ENCODE data around the gene PLK1. TPM values are rescaled to one million over a fixed set of nuclear protein-coding genes. Genes with fewer than 3 reads are reported as not detected.

PLK1 gene
- total and polyA plus RNA-seq, 2 of the 13 experiments (the other 11 are each of a cell fraction or from before 2014, with no cell fraction given) = 71.5 to 76.3 TPM

- TF ChIP-seq, protein P1, sequence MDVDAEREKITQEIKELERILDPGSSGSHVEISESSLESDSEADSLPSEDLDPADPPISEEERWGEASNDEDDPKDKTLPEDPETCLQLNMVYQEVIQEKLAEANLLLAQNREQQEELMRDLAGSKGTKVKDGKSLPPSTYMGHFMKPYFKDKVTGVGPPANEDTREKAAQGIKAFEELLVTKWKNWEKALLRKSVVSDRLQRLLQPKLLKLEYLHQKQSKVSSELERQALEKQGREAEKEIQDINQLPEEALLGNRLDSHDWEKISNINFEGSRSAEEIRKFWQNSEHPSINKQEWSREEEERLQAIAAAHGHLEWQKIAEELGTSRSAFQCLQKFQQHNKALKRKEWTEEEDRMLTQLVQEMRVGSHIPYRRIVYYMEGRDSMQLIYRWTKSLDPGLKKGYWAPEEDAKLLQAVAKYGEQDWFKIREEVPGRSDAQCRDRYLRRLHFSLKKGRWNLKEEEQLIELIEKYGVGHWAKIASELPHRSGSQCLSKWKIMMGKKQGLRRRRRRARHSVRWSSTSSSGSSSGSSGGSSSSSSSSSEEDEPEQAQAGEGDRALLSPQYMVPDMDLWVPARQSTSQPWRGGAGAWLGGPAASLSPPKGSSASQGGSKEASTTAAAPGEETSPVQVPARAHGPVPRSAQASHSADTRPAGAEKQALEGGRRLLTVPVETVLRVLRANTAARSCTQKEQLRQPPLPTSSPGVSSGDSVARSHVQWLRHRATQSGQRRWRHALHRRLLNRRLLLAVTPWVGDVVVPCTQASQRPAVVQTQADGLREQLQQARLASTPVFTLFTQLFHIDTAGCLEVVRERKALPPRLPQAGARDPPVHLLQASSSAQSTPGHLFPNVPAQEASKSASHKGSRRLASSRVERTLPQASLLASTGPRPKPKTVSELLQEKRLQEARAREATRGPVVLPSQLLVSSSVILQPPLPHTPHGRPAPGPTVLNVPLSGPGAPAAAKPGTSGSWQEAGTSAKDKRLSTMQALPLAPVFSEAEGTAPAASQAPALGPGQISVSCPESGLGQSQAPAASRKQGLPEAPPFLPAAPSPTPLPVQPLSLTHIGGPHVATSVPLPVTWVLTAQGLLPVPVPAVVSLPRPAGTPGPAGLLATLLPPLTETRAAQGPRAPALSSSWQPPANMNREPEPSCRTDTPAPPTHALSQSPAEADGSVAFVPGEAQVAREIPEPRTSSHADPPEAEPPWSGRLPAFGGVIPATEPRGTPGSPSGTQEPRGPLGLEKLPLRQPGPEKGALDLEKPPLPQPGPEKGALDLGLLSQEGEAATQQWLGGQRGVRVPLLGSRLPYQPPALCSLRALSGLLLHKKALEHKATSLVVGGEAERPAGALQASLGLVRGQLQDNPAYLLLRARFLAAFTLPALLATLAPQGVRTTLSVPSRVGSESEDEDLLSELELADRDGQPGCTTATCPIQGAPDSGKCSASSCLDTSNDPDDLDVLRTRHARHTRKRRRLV (CRISPR knock-in tag; IDR thresholded peaks at IDR 0.05) = peak; percentile 70; the same call in 1 of the 2 replicates
- TF ChIP-seq NR3C1 (CRISPR knock-in tag; IDR thresholded peaks at IDR 0.05) (no peak), ETV6 (CRISPR knock-in tag; conservative IDR thresholded peaks at IDR 0.05) (0 out of 2 replicates have a peak, but pooled peaks have one; percentile 14), ZNF598 (CRISPR knock-in tag; IDR thresholded peaks at IDR 0.05; ENCODE audit: borderline replicate concordance) (peak; percentile 91; the same call in 1 of the 2 replicates), GABPB1 (CRISPR knock-in tag; IDR thresholded peaks at IDR 0.05) (peak; percentile 53; the same call in 1 of the 2 replicates), ZNF205 (CRISPR knock-in tag; IDR thresholded peaks at IDR 0.05) (peak; percentile 76; the same call in 1 of the 2 replicates), SCMH1 (CRISPR knock-in tag; IDR thresholded peaks at IDR 0.05; ENCODE audit: borderline replicate concordance) (no peak), MXD3 (CRISPR knock-in tag; IDR thresholded peaks at IDR 0.05) (peak; percentile 27; the same call in 1 of the 2 replicates)
- TF ChIP-seq, protein P2, sequence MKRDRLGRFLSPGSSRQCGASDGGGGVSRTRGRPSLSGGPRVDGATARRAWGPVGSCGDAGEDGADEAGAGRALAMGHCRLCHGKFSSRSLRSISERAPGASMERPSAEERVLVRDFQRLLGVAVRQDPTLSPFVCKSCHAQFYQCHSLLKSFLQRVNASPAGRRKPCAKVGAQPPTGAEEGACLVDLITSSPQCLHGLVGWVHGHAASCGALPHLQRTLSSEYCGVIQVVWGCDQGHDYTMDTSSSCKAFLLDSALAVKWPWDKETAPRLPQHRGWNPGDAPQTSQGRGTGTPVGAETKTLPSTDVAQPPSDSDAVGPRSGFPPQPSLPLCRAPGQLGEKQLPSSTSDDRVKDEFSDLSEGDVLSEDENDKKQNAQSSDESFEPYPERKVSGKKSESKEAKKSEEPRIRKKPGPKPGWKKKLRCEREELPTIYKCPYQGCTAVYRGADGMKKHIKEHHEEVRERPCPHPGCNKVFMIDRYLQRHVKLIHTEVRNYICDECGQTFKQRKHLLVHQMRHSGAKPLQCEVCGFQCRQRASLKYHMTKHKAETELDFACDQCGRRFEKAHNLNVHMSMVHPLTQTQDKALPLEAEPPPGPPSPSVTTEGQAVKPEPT (CRISPR knock-in tag; IDR thresholded peaks at IDR 0.05; ENCODE audit: low read depth) = peak; percentile 48; the same call in 1 of the 2 replicates
- TF ChIP-seq, protein P3, sequence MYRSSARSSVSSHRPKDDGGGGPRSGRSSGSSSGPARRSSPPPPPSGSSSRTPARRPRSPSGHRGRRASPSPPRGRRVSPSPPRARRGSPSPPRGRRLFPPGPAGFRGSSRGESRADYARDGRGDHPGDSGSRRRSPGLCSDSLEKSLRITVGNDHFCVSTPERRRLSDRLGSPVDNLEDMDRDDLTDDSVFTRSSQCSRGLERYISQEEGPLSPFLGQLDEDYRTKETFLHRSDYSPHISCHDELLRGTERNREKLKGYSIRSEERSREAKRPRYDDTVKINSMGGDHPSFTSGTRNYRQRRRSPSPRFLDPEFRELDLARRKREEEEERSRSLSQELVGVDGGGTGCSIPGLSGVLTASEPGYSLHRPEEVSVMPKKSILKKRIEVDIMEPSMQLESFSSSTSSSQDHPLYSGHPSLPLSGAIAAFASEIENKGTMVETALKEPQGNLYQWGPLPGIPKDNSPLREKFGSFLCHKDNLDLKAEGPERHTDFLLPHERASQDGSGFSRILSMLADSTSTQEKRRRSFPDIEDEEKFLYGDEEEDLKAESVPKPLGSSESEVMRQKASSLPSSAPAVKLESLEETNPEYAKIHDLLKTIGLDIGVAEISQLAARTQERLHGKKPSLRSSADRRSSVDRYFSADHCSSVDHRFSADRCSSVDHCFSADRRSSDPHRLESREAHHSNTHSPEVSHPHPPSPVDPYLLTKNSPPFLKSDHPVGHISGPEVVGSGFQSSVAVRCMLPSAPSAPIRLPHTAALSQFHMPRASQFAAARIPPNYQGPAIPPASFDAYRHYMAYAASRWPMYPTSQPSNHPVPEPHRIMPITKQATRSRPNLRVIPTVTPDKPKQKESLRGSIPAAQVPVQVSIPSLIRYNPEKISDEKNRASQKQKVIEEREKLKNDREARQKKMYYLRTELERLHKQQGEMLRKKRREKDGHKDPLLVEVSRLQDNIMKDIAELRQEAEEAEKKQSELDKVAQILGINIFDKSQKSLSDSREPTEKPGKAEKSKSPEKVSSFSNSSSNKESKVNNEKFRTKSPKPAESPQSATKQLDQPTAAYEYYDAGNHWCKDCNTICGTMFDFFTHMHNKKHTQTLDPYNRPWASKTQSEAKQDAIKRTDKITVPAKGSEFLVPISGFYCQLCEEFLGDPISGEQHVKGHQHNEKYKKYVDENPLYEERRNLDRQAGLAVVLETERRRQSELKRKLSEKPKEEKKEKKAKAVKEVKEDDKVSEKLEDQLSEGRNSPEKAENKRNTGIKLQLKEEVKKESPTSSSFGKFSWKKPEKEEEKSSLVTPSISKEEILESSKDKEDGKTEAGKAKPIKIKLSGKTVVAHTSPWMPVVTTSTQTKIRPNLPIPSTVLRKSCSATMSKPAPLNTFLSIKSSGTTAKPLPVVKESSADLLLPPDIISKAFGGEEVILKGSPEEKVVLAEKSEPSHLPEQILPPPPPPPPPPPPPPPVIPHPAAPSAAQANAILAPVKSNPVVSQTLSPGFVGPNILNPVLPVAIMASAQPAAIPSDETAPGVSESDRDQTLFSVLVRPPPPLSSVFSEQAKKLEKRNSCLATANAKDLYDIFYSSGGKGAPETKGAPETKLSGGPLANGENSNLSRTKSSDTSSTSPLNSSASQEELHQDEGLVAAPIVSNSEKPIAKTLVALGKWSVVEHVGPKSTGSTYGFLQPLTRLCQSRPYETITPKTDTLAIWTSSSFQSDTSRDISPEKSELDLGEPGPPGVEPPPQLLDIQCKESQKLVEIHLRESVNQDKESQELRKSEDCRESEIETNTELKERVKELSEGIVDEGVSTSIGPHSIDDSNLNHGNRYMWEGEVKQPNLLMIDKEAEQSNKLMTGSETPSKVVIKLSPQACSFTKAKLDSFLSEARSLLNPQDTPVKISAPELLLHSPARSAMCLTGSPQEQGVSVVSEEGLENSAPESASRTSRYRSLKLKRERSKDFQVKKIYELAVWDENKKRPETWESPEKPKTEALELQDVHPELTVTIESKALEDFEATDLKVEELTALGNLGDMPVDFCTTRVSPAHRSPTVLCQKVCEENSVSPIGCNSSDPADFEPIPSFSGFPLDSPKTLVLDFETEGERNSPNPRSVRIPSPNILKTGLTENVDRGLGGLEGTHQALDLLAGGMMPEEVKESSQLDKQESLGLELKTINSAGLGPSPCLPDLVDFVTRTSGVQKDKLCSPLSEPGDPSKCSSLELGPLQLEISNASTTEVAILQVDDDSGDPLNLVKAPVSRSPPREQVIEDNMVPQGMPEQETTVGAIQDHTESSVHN (CRISPR knock-in tag; IDR thresholded peaks at IDR 0.05) = no peak
- TF ChIP-seq, protein P4, sequence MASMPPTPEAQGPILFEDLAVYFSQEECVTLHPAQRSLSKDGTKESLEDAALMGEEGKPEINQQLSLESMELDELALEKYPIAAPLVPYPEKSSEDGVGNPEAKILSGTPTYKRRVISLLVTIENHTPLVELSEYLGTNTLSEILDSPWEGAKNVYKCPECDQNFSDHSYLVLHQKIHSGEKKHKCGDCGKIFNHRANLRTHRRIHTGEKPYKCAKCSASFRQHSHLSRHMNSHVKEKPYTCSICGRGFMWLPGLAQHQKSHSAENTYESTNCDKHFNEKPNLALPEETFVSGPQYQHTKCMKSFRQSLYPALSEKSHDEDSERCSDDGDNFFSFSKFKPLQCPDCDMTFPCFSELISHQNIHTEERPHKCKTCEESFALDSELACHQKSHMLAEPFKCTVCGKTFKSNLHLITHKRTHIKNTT (CRISPR knock-in tag; IDR thresholded peaks at IDR 0.05) = no peak
Observed at GRCh38 chr16:23694644-23695373, 16.1 kb downstream of the PLK1 start (continued).

Measured in HepG2 (cell line).